Karpas-422 (cell line): ENCODE data around the gene POP5. TPM values are rescaled to one million over a fixed set of nuclear protein-coding genes. Genes with fewer than 3 reads are reported as not detected.
"Not testable (repeated sequence)": the region's sequence is repeated elsewhere in the genome, so short reads cannot be mapped to it uniquely, and the experiment has no call there.

ENCODE experiments used
- DNase-seq: peaks from one replicate; pipeline ENCODE4 v3.0.0-alpha.2; 2015
- H2AFZ ChIP-seq: fragments of 200-600 bp; sonication (generic); 2 replicates; pipeline ENCODE4 v1.6.1; 2014; ENCODE audit warnings: antibody characterized with exemption, low read length, mixed read lengths
- H3K27ac ChIP-seq: fragments of 200-600 bp; sonication (generic); 2 replicates; pipeline ENCODE4 v1.5.1; 2014; ENCODE audit warnings: mild to moderate bottlenecking, low read length, moderate library complexity
- H3K27me3 ChIP-seq: fragments of 200-600 bp; sonication (generic); 2 replicates; pipeline ENCODE4 v1.6.1; 2014; ENCODE audit warnings: low read length, mixed read lengths
- H3K36me3 ChIP-seq: fragments of 200-600 bp; sonication (generic); 2 replicates; pipeline ENCODE4 v1.6.1; 2014; ENCODE audit warnings: low read length, mixed read lengths; ENCODE audit not compliant: insufficient read depth
- H3K4me1 ChIP-seq: fragments of 200-600 bp; sonication (generic); 2 replicates; pipeline ENCODE4 v1.6.1; 2014; ENCODE audit warnings: mild to moderate bottlenecking, low read length, mixed read lengths
- H3K4me2 ChIP-seq: fragments of 200-600 bp; sonication (generic); 2 replicates; pipeline ENCODE4 v1.6.1; 2014; ENCODE audit warnings: low read length, low read depth, mild to moderate bottlenecking; ENCODE audit not compliant: poor library complexity, severe bottlenecking
- H3K4me3 ChIP-seq: fragments of 200-600 bp; sonication (generic); 2 replicates; pipeline ENCODE4 v1.5.1; 2014; ENCODE audit warnings: mild to moderate bottlenecking, antibody characterized with exemption, low read length, mixed read lengths
- H3K79me2 ChIP-seq: fragments of 200-600 bp; sonication (generic); 2 replicates; pipeline ENCODE4 v1.6.1; 2014; ENCODE audit warnings: mild to moderate bottlenecking, low read length, mixed read lengths
- H3K9ac ChIP-seq: fragments of 200-600 bp; sonication (generic); 2 replicates; pipeline ENCODE4 v1.6.0; 2014; ENCODE audit warnings: low read length
- H3K9me2 ChIP-seq: fragments of 200-600 bp; sonication (generic), shearing (Covaris generic); replicated peaks from 2 replicates; pipeline ENCODE4 v1.6.0; 2014; ENCODE audit warnings: mild to moderate bottlenecking, low read length, moderate library complexity; ENCODE audit not compliant: insufficient read depth
- H3K9me3 ChIP-seq: fragments of 300-700, 200-600 bp; sonication (generic); 2 replicates; pipeline ENCODE4 v1.6.1; 2014; ENCODE audit warnings: low read length, mixed read lengths
- H4K20me1 ChIP-seq: fragments of 200-600 bp; sonication (generic); 2 replicates; pipeline ENCODE4 v1.6.1; 2014; ENCODE audit warnings: mild to moderate bottlenecking, antibody characterized with exemption, low read length, low read depth; ENCODE audit not compliant: insufficient read depth
- total RNA-seq: library from RNA; depleted of rRNA; stranded (reverse); fragments of >200 nt; shearing (Covaris generic); gene quantifications from 2 replicates; pipeline ENCODE4 v1.2.3, GENCODE V29; 2014; ENCODE audit warnings: low replicate concordance; rRNA removed

POP5 gene
- 69.1 and 72.9 TPM in 2 replicates for total RNA-seq

DNA sequence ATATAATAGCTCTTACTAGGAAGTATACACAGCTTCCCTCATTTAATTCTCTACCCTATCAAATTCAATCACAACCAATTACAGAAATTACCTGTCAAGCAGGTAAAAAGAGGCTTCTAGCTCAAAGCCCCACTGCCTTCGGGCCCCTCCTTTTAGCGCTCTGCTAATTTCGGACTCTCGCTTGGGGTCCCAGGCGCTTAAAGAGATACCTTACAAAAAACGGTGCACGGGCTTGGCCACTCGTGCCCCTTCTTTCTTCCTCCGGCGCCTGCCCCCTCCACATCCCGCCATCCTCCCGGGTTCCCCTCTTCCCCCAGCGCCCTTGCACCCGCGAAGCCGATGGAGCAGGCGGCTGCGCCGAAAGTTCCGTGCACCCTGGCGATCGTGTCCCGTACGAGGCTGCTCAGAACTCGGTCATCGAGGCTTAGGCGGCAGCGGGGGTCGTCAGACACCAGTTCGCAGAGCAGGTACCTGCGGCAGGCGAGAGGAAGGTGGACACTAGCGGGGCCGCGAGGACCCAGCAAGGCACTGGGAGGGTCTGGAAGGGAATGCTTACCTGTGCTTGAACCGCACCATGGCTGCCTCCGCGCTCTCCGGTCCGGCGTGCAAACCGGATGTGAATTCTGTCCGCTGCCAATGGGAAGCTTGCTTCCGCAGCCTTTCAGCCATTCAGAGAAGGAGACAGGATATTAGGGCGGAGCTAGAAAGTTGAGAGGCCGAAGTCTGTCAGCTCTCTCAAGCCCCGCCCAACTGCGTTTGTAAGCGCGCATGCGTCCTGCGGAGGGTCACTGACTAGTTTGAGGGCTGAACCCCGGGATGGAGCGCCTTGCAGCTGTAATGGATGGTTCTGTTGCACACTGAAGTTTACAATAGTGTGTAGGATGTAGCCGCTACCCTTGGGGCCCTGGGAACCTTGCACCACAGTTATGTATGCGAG is at the start of gene POP5:
TSS of gene POP5 (minus strand) at position 616 of the 937 bp plus-strand sequence. CDS start at position 576, 40 bp downstream.
- Histone ChIP-seq H3K79me2 (peaks cover 19% of the 10 kb centered on the region), H3K4me1 (peaks cover 28% of the 10 kb centered on the region), H3K9me3 (no peaks in the 10 kb centered on the region)

GRCh38 chr12:120630104-120630892 is 49.1 kb upstream of the POP5 start:
- Histone ChIP-seq H3K4me2 (no peak overlapping the region), H4K20me1 (no peaks in the 10 kb centered on the region), H3K79me2 (no peaks in the 10 kb centered on the region), H3K36me3 (no peaks in the 10 kb centered on the region), H3K27me3 (no peaks in the 10 kb centered on the region), H2AFZ (no peak overlapping the region), H3K27ac (no peak overlapping the region), H3K4me3 (no peak overlapping the region), H3K9me3 (no peaks in the 10 kb centered on the region), H3K9ac (no peak overlapping the region), H3K9me2 (no peaks in the 10 kb centered on the region), H3K4me1 (peaks cover 5% of the 10 kb centered on the region; the same call in 1 of the 2 replicates)
- no peak for DNase-seq

More for the DNA sequence above, at the start of gene POP5:
- no peaks in the 10 kb centered on the region for H3K9me2 ChIP-seq
- H3K27ac ChIP-seq = peak within 1 kb of the TSS; percentile 33; the same call in 1 of the 2 replicates
- H3K9ac ChIP-seq = peak within 1 kb of the TSS; percentile 85
- H4K20me1 ChIP-seq = peaks cover 4% of the 10 kb centered on the region; the same call in 1 of the 2 replicates
- peak within 1 kb of the TSS; percentile 94 for H3K4me2 ChIP-seq
- peaks cover 25% of the 10 kb centered on the region; the same call in 1 of the 2 replicates for H3K36me3 ChIP-seq
- DNase-seq = peak; percentile 100
- peak within 1 kb of the TSS; percentile 93 for H3K4me3 ChIP-seq
- H2AFZ ChIP-seq = peak within 1 kb of the TSS; percentile 85; the same call in 1 of the 2 replicates
- H3K27me3 ChIP-seq = no peaks in the 10 kb centered on the region

- no peak overlapping the region for H3K9ac ChIP-seq
- no peak overlapping the region for H2AFZ ChIP-seq
- no peak overlapping the region for H3K4me3 ChIP-seq
- no peak overlapping the region for H3K27ac ChIP-seq
- no peaks in the 10 kb centered on the region for H4K20me1 ChIP-seq
- H3K79me2 ChIP-seq = no peaks in the 10 kb centered on the region
- H3K9me2 ChIP-seq = no peaks in the 10 kb centered on the region
- H3K36me3 ChIP-seq = no peaks in the 10 kb centered on the region
- DNase-seq = no peak
- H3K4me1 ChIP-seq = peaks cover 5% of the 10 kb centered on the region; the same call in 1 of the 2 replicates
- no peaks in the 10 kb centered on the region for H3K27me3 ChIP-seq
- no peaks in the 10 kb centered on the region for H3K9me3 ChIP-seq
- no peak overlapping the region for H3K4me2 ChIP-seq
Observed at GRCh38 chr12:120628919-120629318, 47.7 kb upstream of the POP5 start.

DNA sequence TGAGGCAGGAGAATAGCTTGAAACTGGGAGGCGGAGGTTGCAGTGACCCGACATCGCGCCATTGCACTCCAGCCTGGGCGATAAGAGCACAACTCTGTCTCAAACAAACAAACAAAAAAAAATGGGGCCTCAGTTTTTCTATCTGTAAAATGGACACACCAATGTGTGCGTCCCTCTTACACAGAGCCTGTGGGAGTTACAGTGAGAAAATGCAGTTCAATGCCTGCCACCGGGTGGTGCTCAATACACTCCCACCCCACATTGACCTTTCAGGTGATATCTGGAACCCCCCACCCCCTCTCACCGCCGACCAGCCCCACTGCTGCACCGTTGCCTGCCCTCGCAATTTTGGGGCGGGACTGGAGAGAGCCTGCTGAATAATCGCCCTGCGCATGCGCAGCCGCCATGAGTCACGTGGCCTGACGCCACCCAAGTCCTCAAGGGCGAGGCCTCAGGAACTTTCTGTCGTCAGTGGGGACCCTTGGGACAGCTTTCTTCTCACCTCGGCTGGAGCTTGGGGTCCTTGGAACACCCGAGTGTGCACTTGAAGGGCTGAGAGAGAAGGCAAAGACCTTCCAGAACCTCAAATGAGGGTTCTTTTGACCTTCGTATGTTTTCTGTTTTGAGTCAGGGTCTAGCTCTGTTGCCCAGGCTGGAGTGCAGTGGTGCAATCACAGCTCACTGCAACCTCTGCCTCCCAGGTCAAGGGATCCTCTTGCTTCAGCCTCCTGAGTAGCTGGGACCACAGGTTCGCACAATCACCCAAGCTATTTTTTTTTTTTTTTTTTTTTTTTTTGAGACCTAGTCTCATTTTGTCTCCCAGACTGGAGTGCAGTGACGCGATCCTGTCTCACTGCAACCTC is 44.6 kb upstream of the POP5 start:
- H3K9me3 ChIP-seq = no peaks in the 10 kb centered on the region
- no peaks in the 10 kb centered on the region for H3K27me3 ChIP-seq
- no peaks in the 10 kb centered on the region for H3K36me3 ChIP-seq
- H3K9ac ChIP-seq = no peak overlapping the region
- H4K20me1 ChIP-seq = no peaks in the 10 kb centered on the region
- H3K79me2 ChIP-seq = no peaks in the 10 kb centered on the region
- H3K4me3 ChIP-seq = no peak overlapping the region
- no peak overlapping the region for H3K4me2 ChIP-seq
- H3K9me2 ChIP-seq = no peaks in the 10 kb centered on the region
- H3K27ac ChIP-seq = no peak overlapping the region
- peaks cover 5% of the 10 kb centered on the region; the same call in 1 of the 2 replicates for H3K4me1 ChIP-seq
- DNase-seq = peak; percentile 63
- H2AFZ ChIP-seq = no peak overlapping the region

DNA sequence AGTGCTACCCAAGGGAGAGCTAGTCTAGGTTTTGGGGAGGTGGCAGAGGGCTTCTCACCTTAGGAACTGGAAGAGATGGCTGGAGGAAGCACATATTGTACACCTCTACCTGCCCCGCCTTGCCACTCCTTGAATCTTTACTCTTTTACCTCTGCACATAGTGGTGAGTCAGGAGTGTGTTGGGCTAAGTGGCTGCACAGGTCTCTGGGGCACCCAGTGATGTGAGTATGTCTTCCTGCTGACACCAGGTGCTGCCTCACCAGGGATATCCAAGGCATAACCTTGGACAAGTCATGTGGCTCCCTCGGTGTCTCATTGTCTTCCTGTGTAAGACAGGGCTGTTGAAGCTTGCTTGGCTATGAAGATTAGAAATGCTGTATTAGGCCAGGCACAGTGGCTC is 39.4 kb upstream of the POP5 start:
- no peak overlapping the region for H2AFZ ChIP-seq
- DNase-seq = no peak
- H4K20me1 ChIP-seq = no peaks in the 10 kb centered on the region
- no peak overlapping the region for H3K4me3 ChIP-seq
- no peaks in the 10 kb centered on the region for H3K9me2 ChIP-seq
- no peaks in the 10 kb centered on the region for H3K79me2 ChIP-seq
- H3K4me1 ChIP-seq = no peaks in the 10 kb centered on the region
- no peak overlapping the region for H3K9ac ChIP-seq
- no peaks in the 10 kb centered on the region for H3K27me3 ChIP-seq
- no peak overlapping the region for H3K4me2 ChIP-seq
- H3K27ac ChIP-seq = no peak overlapping the region
- H3K36me3 ChIP-seq = no peaks in the 10 kb centered on the region
- H3K9me3 ChIP-seq = no peaks in the 10 kb centered on the region

- Histone ChIP-seq H3K27me3 (no peaks in the 10 kb centered on the region), H2AFZ (no peak overlapping the region), H3K9me2 (no peaks in the 10 kb centered on the region), H3K4me3 (no peak overlapping the region), H4K20me1 (no peaks in the 10 kb centered on the region), H3K36me3 (no peaks in the 10 kb centered on the region), H3K9ac (no peak overlapping the region), H3K9me3 (no peaks in the 10 kb centered on the region), H3K4me2 (no peak overlapping the region), H3K79me2 (no peaks in the 10 kb centered on the region), H3K27ac (no peak overlapping the region), H3K4me1 (no peaks in the 10 kb centered on the region)
- no peak for DNase-seq
Observed at GRCh38 chr12:120618954-120619615, 37.9 kb upstream of the POP5 start.

- not testable (repeated sequence) for H4K20me1 ChIP-seq, H3K9ac ChIP-seq
Observed at GRCh38 chr12:120617767-120618166, 36.6 kb upstream of the POP5 start.

More at GRCh38 chr12:120617767-120618166, 36.6 kb upstream of the POP5 start:
- not testable (repeated sequence) for H3K27ac ChIP-seq, H3K36me3 ChIP-seq, H3K4me3 ChIP-seq, H3K79me2 ChIP-seq, H3K9me2 ChIP-seq, H3K4me2 ChIP-seq, H3K27me3 ChIP-seq, H2AFZ ChIP-seq, DNase-seq, H3K4me1 ChIP-seq, H3K9me3 ChIP-seq
